HepG2 (cell line): Measurements from ENCODE around the gene TBCCD1. TPM values are rescaled to one million over a fixed set of nuclear protein-coding genes. Genes with fewer than 3 reads are reported as not detected.
A peak's percentile ranks its signal among the peaks of the same experiment; 100 is the strongest.

Experiments
- CREM ChIP-seq, 2 experiments: sonication (generic) in 1 of 2; formaldehyde crosslinking in 1 of 2; IDR thresholded peaks; 2 replicates each; pipeline versions ENCODE4 v1.4.0 to v1.6.1; 2016 to 2020; ENCODE audit warnings: antibody characterized with exemption in 1 of 2, mild to moderate bottlenecking in 1 of 2, missing genetic modification reagents in 1 of 2
- FOSL2 ChIP-seq: sonication (generic); formaldehyde crosslinking; IDR thresholded peaks from 2 replicates; pipeline ENCODE4 v1.4.0; 2020; ENCODE audit warnings: missing genetic modification reagents
- HNF1B ChIP-seq: sonication (generic); formaldehyde crosslinking; IDR thresholded peaks from 2 replicates; pipeline ENCODE4 v1.5.1; 2020; ENCODE audit warnings: mild to moderate bottlenecking, moderate library complexity, missing genetic modification reagents
- KLF12 ChIP-seq: sonication (generic); formaldehyde crosslinking; IDR thresholded peaks from 2 replicates; pipeline ENCODE4 v1.4.0; 2020; ENCODE audit warnings: missing genetic modification reagents, borderline replicate concordance
- MYC ChIP-seq: sonication (generic); formaldehyde crosslinking; IDR thresholded peaks from 2 replicates; pipeline ENCODE4 v1.9.0; 2021; ENCODE audit warnings: missing genetic modification reagents, borderline replicate concordance
- NONO ChIP-seq, 2 experiments: fragments of 450-650 bp in 1 of 2; sonication (generic) in 1 of 2; formaldehyde crosslinking in 1 of 2; IDR thresholded peaks in 1 of 2; conservative IDR thresholded peaks in 1 of 2; 2 replicates each; pipeline versions ENCODE4 v1.6.1 to v1.8.0; 2017 to 2022; ENCODE audit warnings: mild to moderate bottlenecking in 1 of 2, missing genetic modification reagents in 1 of 2, moderate library complexity in 1 of 2
- PATZ1 ChIP-seq: sonication (generic); formaldehyde crosslinking; IDR thresholded peaks from 2 replicates; pipeline ENCODE4 v1.4.0; 2020; ENCODE audit warnings: missing genetic modification reagents
- POLR2G ChIP-seq: fragments of 200-400 bp; formaldehyde crosslinking; IDR thresholded peaks from 2 replicates; pipeline ENCODE4 v1.6.1; 2018; ENCODE audit warnings: mild to moderate bottlenecking, low read depth, low read length, moderate library complexity
- PTBP1 ChIP-seq: fragments of 200-400 bp; formaldehyde crosslinking; IDR thresholded peaks from 2 replicates; pipeline ENCODE4 v1.6.1; 2018; ENCODE audit warnings: low read length, low read depth; ENCODE audit not compliant: poor library complexity, severe bottlenecking
- SMAD3 ChIP-seq: sonication (generic); formaldehyde crosslinking; IDR thresholded peaks from 2 replicates; pipeline ENCODE4 v1.4.0; 2020; ENCODE audit warnings: missing genetic modification reagents
- ZNF160 ChIP-seq: sonication (generic); formaldehyde crosslinking; IDR thresholded peaks from 2 replicates; pipeline ENCODE4 v1.8.0; 2022; ENCODE audit warnings: mild to moderate bottlenecking, inconsistent platforms, missing genetic modification reagents
- polyA plus RNA-seq, 8 experiments: library from polyadenylated mRNA; depleted of rRNA in 3 of 8; stranded (reverse) in 7 of 8; unstranded in 1 of 8; fragments of >200 nt; fragmentation: Illumina TruSeq in 4 of 8; extraction: Trizol in 4 of 8; gene quantifications; 2 replicates each; pipeline versions ENCODE4 v1.2.1 to v1.2.3, GENCODE V29; 2011 to 2016; ENCODE audit warnings: low read depth in 4 of 8, missing spikeins in 1 of 8, mixed read lengths in 1 of 8; ENCODE audit not compliant: insufficient read depth in 1 of 8
- total RNA-seq, 5 experiments: library from RNA; depleted of rRNA; stranded (reverse); fragments of >200 nt; fragmentation: Illumina TruSeq; extraction: Trizol; gene quantifications; 2 replicates each; pipeline ENCODE4 v1.2.3, GENCODE V29; 2016; ENCODE audit warnings: low read depth in 1 of 5
- TF ChIP-seq, protein P1 (sequence below): sonication (generic); formaldehyde crosslinking; IDR thresholded peaks from 2 replicates; pipeline ENCODE4 v1.5.0; 2020; ENCODE audit warnings: mild to moderate bottlenecking, missing genetic modification reagents, borderline replicate concordance
- TF ChIP-seq, protein P2 (sequence below): sonication (generic); formaldehyde crosslinking; conservative IDR thresholded peaks from 2 replicates; pipeline ENCODE4 v1.4.0; 2020; ENCODE audit warnings: missing genetic modification reagents

The TBCCD1 gene
- total and polyA plus RNA-seq, 2 of the 13 experiments (the other 11 are each of a cell fraction or from before 2014, with no cell fraction given), result 13.6 to 16.2 TPM

DNA sequence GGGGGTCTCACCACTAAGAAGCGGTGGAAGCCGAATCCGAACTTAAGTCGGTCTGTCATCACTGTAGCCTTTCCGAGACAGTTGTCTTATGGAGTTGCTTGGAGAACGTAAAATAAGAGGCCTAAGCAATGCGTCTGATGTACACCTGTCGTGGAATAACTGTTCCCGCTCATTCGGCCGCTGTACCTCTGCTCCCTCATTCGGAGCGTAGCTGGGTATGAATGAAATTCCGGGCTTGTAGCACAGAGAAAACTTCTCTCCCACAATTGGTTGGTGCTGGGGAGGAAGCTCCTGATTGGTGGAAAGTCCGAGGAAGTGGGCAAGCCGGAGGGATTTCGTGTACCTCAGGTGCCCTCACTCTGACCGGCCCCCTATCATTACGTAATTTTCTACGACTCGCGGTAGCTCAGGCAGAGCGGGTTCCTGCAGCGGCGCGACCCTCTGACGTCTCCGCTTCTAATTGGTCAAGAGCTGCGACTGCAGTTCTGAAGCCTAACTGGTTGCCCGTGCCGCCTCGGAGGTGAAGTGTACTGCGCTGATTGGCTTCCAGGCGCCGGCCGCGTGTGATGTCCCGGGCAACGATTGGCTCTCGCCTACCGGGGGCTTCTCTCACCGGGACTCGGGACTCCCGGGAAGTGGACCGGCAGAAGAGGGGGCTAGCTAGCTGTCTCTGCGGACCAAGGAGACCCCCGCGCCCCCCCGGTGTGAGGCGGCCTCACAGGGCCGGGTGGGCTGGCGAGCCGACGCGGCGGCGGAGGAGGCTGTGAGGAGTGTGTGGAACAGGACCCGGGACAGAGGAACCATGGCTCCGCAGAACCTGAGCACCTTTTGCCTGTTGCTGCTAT lies 3.2 kb upstream of the TBCCD1 start, which contains the start of gene DNAJB11 (continued):
- TF ChIP-seq HNF1B (CRISPR knock-in tag) (peak; percentile 35; the same call in 1 of the 2 replicates), PATZ1 (CRISPR knock-in tag) (peak; percentile 68), POLR2G (peak; percentile 90), ZNF160 (no peak), NONO (IDR thresholded peaks at IDR 0.05) (no peak), NONO (CRISPR knock-in tag; conservative IDR thresholded peaks at IDR 0.05) (peak; percentile 64), PTBP1 (no peak), MYC (CRISPR knock-in tag) (peak; percentile 60; the same call in 1 of the 2 replicates), CREM (IDR thresholded peaks at IDR 0.05) (peak; percentile 98), CREM (CRISPR knock-in tag; IDR thresholded peaks at IDR 0.05) (peak; percentile 71), SMAD3 (peak; percentile 63), KLF12 (CRISPR knock-in tag) (0 out of 2 replicates have a peak, but pooled peaks have one; percentile 43), FOSL2 (CRISPR knock-in tag) (peak; percentile 54)
- TF ChIP-seq, protein P1, sequence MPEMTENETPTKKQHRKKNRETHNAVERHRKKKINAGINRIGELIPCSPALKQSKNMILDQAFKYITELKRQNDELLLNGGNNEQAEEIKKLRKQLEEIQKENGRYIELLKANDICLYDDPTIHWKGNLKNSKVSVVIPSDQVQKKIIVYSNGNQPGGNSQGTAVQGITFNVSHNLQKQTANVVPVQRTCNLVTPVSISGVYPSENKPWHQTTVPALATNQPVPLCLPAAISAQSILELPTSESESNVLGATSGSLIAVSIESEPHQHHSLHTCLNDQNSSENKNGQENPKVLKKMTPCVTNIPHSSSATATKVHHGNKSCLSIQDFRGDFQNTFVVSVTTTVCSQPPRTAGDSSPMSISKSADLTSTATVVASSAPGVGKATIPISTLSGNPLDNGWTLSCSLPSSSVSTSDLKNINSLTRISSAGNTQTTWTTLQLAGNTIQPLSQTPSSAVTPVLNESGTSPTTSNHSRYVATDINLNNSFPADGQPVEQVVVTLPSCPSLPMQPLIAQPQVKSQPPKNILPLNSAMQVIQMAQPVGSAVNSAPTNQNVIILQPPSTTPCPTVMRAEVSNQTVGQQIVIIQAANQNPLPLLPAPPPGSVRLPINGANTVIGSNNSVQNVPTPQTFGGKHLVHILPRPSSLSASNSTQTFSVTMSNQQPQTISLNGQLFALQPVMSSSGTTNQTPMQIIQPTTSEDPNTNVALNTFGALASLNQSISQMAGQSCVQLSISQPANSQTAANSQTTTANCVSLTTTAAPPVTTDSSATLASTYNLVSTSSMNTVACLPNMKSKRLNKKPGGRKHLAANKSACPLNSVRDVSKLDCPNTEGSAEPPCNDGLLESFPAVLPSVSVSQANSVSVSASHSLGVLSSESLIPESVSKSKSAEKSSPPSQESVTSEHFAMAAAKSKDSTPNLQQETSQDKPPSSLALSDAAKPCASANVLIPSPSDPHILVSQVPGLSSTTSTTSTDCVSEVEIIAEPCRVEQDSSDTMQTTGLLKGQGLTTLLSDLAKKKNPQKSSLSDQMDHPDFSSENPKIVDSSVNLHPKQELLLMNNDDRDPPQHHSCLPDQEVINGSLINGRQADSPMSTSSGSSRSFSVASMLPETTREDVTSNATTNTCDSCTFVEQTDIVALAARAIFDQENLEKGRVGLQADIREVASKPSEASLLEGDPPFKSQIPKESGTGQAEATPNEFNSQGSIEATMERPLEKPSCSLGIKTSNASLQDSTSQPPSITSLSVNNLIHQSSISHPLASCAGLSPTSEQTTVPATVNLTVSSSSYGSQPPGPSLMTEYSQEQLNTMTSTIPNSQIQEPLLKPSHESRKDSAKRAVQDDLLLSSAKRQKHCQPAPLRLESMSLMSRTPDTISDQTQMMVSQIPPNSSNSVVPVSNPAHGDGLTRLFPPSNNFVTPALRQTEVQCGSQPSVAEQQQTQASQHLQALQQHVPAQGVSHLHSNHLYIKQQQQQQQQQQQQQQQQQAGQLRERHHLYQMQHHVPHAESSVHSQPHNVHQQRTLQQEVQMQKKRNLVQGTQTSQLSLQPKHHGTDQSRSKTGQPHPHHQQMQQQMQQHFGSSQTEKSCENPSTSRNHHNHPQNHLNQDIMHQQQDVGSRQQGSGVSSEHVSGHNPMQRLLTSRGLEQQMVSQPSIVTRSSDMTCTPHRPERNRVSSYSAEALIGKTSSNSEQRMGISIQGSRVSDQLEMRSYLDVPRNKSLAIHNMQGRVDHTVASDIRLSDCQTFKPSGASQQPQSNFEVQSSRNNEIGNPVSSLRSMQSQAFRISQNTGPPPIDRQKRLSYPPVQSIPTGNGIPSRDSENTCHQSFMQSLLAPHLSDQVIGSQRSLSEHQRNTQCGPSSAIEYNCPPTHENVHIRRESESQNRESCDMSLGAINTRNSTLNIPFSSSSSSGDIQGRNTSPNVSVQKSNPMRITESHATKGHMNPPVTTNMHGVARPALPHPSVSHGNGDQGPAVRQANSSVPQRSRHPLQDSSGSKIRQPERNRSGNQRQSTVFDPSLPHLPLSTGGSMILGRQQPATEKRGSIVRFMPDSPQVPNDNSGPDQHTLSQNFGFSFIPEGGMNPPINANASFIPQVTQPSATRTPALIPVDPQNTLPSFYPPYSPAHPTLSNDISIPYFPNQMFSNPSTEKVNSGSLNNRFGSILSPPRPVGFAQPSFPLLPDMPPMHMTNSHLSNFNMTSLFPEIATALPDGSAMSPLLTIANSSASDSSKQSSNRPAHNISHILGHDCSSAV, result no peak
- TF ChIP-seq, protein P2, sequence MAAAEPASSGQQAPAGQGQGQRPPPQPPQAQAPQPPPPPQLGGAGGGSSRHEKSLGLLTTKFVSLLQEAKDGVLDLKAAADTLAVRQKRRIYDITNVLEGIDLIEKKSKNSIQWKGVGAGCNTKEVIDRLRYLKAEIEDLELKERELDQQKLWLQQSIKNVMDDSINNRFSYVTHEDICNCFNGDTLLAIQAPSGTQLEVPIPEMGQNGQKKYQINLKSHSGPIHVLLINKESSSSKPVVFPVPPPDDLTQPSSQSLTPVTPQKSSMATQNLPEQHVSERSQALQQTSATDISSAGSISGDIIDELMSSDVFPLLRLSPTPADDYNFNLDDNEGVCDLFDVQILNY, result peak; percentile 56
